Measurements from ENCODE around the gene C11orf91.

The C11orf91 gene

GRCh38 chr11:33694346-33695050, 6.1 kb downstream of the C11orf91 start:
- no peak for DNase-seq (ENCODE audit: low read depth)

GRCh38 chr11:33692541-33692940, 8.1 kb downstream of the C11orf91 start:
- Histone ChIP-seq H3K9ac (ENCODE audit: low read length) (peak overlapping the region; percentile 79), H3K27me3 (replicated peaks; ENCODE audit: control insufficient read depth, insufficient read depth, low read length) (no peaks in the 10 kb centered on the region), H3K9me3 (ENCODE audit: control insufficient read depth, low read length) (no peaks in the 10 kb centered on the region), H3K4me3 (ENCODE audit: low read length) (peak overlapping the region; percentile 62), H3K4me1 (ENCODE audit: control insufficient read depth, insufficient read depth, low read length) (peaks cover 62% of the 10 kb centered on the region), H3K36me3 (ENCODE audit: control insufficient read depth, insufficient read depth, low read length, severe bottlenecking) (no peaks in the 10 kb centered on the region)
- no peak for DNase-seq (ENCODE audit: low read depth)

More at GRCh38 chr11:33694346-33695050, 6.1 kb downstream of the C11orf91 start:
- H3K4me1 ChIP-seq (ENCODE audit: control insufficient read depth, insufficient read depth, low read length): peaks cover 67% of the 10 kb centered on the region
- no peaks in the 10 kb centered on the region for H3K9me3 ChIP-seq (ENCODE audit: control insufficient read depth, low read length)
- no peak overlapping the region for H3K9ac ChIP-seq (ENCODE audit: low read length)
- H3K36me3 ChIP-seq (ENCODE audit: control insufficient read depth, insufficient read depth, low read length, severe bottlenecking): no peaks in the 10 kb centered on the region
- H3K4me3 ChIP-seq (ENCODE audit: low read length): no peak overlapping the region
- H3K27me3 ChIP-seq (replicated peaks; ENCODE audit: control insufficient read depth, insufficient read depth, low read length): no peaks in the 10 kb centered on the region

- peak overlapping the region; percentile 62 for H3K4me3 ChIP-seq (ENCODE audit: low read length)
- peaks cover 57% of the 10 kb centered on the region for H3K4me1 ChIP-seq (ENCODE audit: control insufficient read depth, insufficient read depth, low read length)
- peak; percentile 95 for DNase-seq (ENCODE audit: low read depth)
Measured at GRCh38 chr11:33692013-33692504, 8.6 kb downstream of the C11orf91 start.

GRCh38 chr11:33691066-33691864, 9.4 kb downstream of the C11orf91 start:
- no peaks in the 10 kb centered on the region for H3K27me3 ChIP-seq (replicated peaks; ENCODE audit: control insufficient read depth, insufficient read depth, low read length)
- H3K9me3 ChIP-seq (ENCODE audit: control insufficient read depth, low read length): no peaks in the 10 kb centered on the region
- H3K4me1 ChIP-seq (ENCODE audit: control insufficient read depth, insufficient read depth, low read length): peaks cover 57% of the 10 kb centered on the region
- peak overlapping the region; percentile 79 for H3K9ac ChIP-seq (ENCODE audit: low read length)
- DNase-seq (ENCODE audit: low read depth): no peak
- H3K4me3 ChIP-seq (ENCODE audit: low read length): peak overlapping the region; percentile 62
- no peaks in the 10 kb centered on the region for H3K36me3 ChIP-seq (ENCODE audit: control insufficient read depth, insufficient read depth, low read length, severe bottlenecking)

More at GRCh38 chr11:33692013-33692504, 8.6 kb downstream of the C11orf91 start:
- Histone ChIP-seq H3K9me3 (ENCODE audit: control insufficient read depth, low read length) (no peaks in the 10 kb centered on the region), H3K36me3 (ENCODE audit: control insufficient read depth, insufficient read depth, low read length, severe bottlenecking) (no peaks in the 10 kb centered on the region), H3K27me3 (replicated peaks; ENCODE audit: control insufficient read depth, insufficient read depth, low read length) (no peaks in the 10 kb centered on the region), H3K9ac (ENCODE audit: low read length) (peak overlapping the region; percentile 79)

- peak overlapping the region; percentile 79 for H3K9ac ChIP-seq (ENCODE audit: low read length)
- H3K4me1 ChIP-seq (ENCODE audit: control insufficient read depth, insufficient read depth, low read length): peaks cover 57% of the 10 kb centered on the region
- peak overlapping the region; percentile 62 for H3K4me3 ChIP-seq (ENCODE audit: low read length)
- H3K27me3 ChIP-seq (replicated peaks; ENCODE audit: control insufficient read depth, insufficient read depth, low read length): no peaks in the 10 kb centered on the region
- DNase-seq (ENCODE audit: low read depth): peak; percentile 80
- H3K9me3 ChIP-seq (ENCODE audit: control insufficient read depth, low read length): no peaks in the 10 kb centered on the region
- no peaks in the 10 kb centered on the region for H3K36me3 ChIP-seq (ENCODE audit: control insufficient read depth, insufficient read depth, low read length, severe bottlenecking)
Measured at GRCh38 chr11:33690290-33691065, 10.1 kb downstream of the C11orf91 start.

GRCh38 chr11:33689501-33689900, 11.1 kb downstream of the C11orf91 start:
- Histone ChIP-seq H3K9ac (ENCODE audit: low read length) (peak overlapping the region; percentile 79), H3K36me3 (ENCODE audit: control insufficient read depth, insufficient read depth, low read length, severe bottlenecking) (no peaks in the 10 kb centered on the region), H3K9me3 (ENCODE audit: control insufficient read depth, low read length) (no peaks in the 10 kb centered on the region), H3K4me1 (ENCODE audit: control insufficient read depth, insufficient read depth, low read length) (peaks cover 53% of the 10 kb centered on the region), H3K4me3 (ENCODE audit: low read length) (peak overlapping the region; percentile 38), H3K27me3 (replicated peaks; ENCODE audit: control insufficient read depth, insufficient read depth, low read length) (no peaks in the 10 kb centered on the region)
- no peak for DNase-seq (ENCODE audit: low read depth)

GRCh38 chr11:33689085-33689484, 11.5 kb downstream of the C11orf91 start:
- peaks cover 57% of the 10 kb centered on the region for H3K4me1 ChIP-seq (ENCODE audit: control insufficient read depth, insufficient read depth, low read length)
- no peaks in the 10 kb centered on the region for H3K9me3 ChIP-seq (ENCODE audit: control insufficient read depth, low read length)
- H3K9ac ChIP-seq (ENCODE audit: low read length): peak overlapping the region; percentile 79
- no peaks in the 10 kb centered on the region for H3K27me3 ChIP-seq (replicated peaks; ENCODE audit: control insufficient read depth, insufficient read depth, low read length)
- no peak for DNase-seq (ENCODE audit: low read depth)
- no peaks in the 10 kb centered on the region for H3K36me3 ChIP-seq (ENCODE audit: control insufficient read depth, insufficient read depth, low read length, severe bottlenecking)
- H3K4me3 ChIP-seq (ENCODE audit: low read length): no peak overlapping the region

GRCh38 chr11:33687733-33688479, 12.7 kb downstream of the C11orf91 start:
- DNase-seq (ENCODE audit: low read depth): peak; percentile 86
- Histone ChIP-seq H3K4me3 (ENCODE audit: low read length) (no peak overlapping the region), H3K9ac (ENCODE audit: low read length) (peak overlapping the region; percentile 79), H3K27me3 (replicated peaks; ENCODE audit: control insufficient read depth, insufficient read depth, low read length) (no peaks in the 10 kb centered on the region), H3K4me1 (ENCODE audit: control insufficient read depth, insufficient read depth, low read length) (peaks cover 50% of the 10 kb centered on the region), H3K9me3 (ENCODE audit: control insufficient read depth, low read length) (no peaks in the 10 kb centered on the region), H3K36me3 (ENCODE audit: control insufficient read depth, insufficient read depth, low read length, severe bottlenecking) (no peaks in the 10 kb centered on the region)

GRCh38 chr11:33685082-33685481, 15.5 kb downstream of the C11orf91 start:
- Histone ChIP-seq H3K36me3 (ENCODE audit: control insufficient read depth, insufficient read depth, low read length, severe bottlenecking) (no peaks in the 10 kb centered on the region), H3K27me3 (replicated peaks; ENCODE audit: control insufficient read depth, insufficient read depth, low read length) (no peaks in the 10 kb centered on the region), H3K9ac (ENCODE audit: low read length) (no peak overlapping the region), H3K4me3 (ENCODE audit: low read length) (no peak overlapping the region), H3K9me3 (ENCODE audit: control insufficient read depth, low read length) (no peaks in the 10 kb centered on the region), H3K4me1 (ENCODE audit: control insufficient read depth, insufficient read depth, low read length) (peaks cover 22% of the 10 kb centered on the region)
- no peak for DNase-seq (ENCODE audit: low read depth)

- Histone ChIP-seq H3K4me1 (ENCODE audit: control insufficient read depth, insufficient read depth, low read length) (peaks cover 13% of the 10 kb centered on the region), H3K36me3 (ENCODE audit: control insufficient read depth, insufficient read depth, low read length, severe bottlenecking) (no peaks in the 10 kb centered on the region), H3K9me3 (ENCODE audit: control insufficient read depth, low read length) (no peaks in the 10 kb centered on the region), H3K27me3 (replicated peaks; ENCODE audit: control insufficient read depth, insufficient read depth, low read length) (no peaks in the 10 kb centered on the region), H3K4me3 (ENCODE audit: low read length) (no peak overlapping the region), H3K9ac (ENCODE audit: low read length) (no peak overlapping the region)
- no peak for DNase-seq (ENCODE audit: low read depth)
Measured at GRCh38 chr11:33684003-33684706, 16.5 kb downstream of the C11orf91 start.
